ENCODE measurements around the gene CLNK. TPM values are rescaled to one million over a fixed set of nuclear protein-coding genes. Genes with fewer than 3 reads are reported as not detected.

Gene CLNK
- total and polyA plus RNA-seq, 2 experiments from 2014 or later: not detected

- no peak overlapping the region for H3K4me2 ChIP-seq (ENCODE audit: unreplicated experiment)
- no peak overlapping the region for H3K27ac ChIP-seq
- H3K9me2 ChIP-seq (ENCODE audit: insufficient read depth): no peaks in the 10 kb centered on the region
- no peaks in the 10 kb centered on the region for H4K20me1 ChIP-seq (ENCODE audit: insufficient read depth)
- H2AFZ ChIP-seq: no peak overlapping the region
- H3F3A ChIP-seq (ENCODE audit: insufficient read depth): no peaks in the 10 kb centered on the region
- H3K4me1 ChIP-seq (ENCODE audit: insufficient read depth): no peaks in the 10 kb centered on the region
- TF ChIP-seq EZH2 (IDR thresholded peaks at IDR 0.05; ENCODE audit: insufficient read depth, poor library complexity, severe bottlenecking) (no peak), EZH2phosphoT487 (IDR thresholded peaks at IDR 0.05; ENCODE audit: insufficient read depth, low read depth) (no peak)
- in situ Hi-C loops (cut with MboI): no loop called here
- no peak for DNase-seq
- H3K4me3 ChIP-seq: no peak overlapping the region
- WGBS, 2 experiments (ENCODE audit: low coverage in 1 of 2, low lambda C conversion rate in 2 of 2, missing lambda C conversion rate in 2 of 2): 11 to 16% methylated on average over 5 of the region's 5 CpGs
- no peaks in the 10 kb centered on the region for H3K9me3 ChIP-seq (ENCODE audit: low read depth)
- no peaks in the 10 kb centered on the region for H3K79me2 ChIP-seq (ENCODE audit: insufficient read depth)
- no peaks in the 10 kb centered on the region for H3K36me3 ChIP-seq (ENCODE audit: low read depth)
- H3K27me3 ChIP-seq (replicated peaks; ENCODE audit: insufficient read depth): no peaks in the 10 kb centered on the region; the same call in 1 of the 2 replicates
- H3K9ac ChIP-seq: no peak overlapping the region
Measured at GRCh38 chr4:10524196-10524833, 160.3 kb downstream of the CLNK start.

- WGBS, 2 experiments (ENCODE audit: low coverage in 1 of 2, low lambda C conversion rate in 2 of 2, missing lambda C conversion rate in 2 of 2): 52 to 65% methylated on average over 3 of the region's 3 CpGs
- no peak overlapping the region for H3K4me2 ChIP-seq (ENCODE audit: unreplicated experiment)
Measured at GRCh38 chr4:10521424-10521823, 163.1 kb downstream of the CLNK start.

GRCh38 chr4:10509733-10510132 lies 174.8 kb downstream of the CLNK start:
- Histone ChIP-seq H3K79me2 (ENCODE audit: insufficient read depth) (no peaks in the 10 kb centered on the region), H3K9me3 (ENCODE audit: low read depth) (no peaks in the 10 kb centered on the region), H2AFZ (no peak overlapping the region), H3K4me2 (ENCODE audit: unreplicated experiment) (no peak overlapping the region), H3K4me1 (ENCODE audit: insufficient read depth) (no peaks in the 10 kb centered on the region), H3F3A (ENCODE audit: insufficient read depth) (no peaks in the 10 kb centered on the region), H3K27me3 (replicated peaks; ENCODE audit: insufficient read depth) (no peaks in the 10 kb centered on the region), H3K36me3 (ENCODE audit: low read depth) (no peaks in the 10 kb centered on the region), H3K9me2 (ENCODE audit: insufficient read depth) (no peaks in the 10 kb centered on the region), H4K20me1 (ENCODE audit: insufficient read depth) (no peaks in the 10 kb centered on the region), H3K27ac (no peak overlapping the region), H3K9ac (no peak overlapping the region), H3K4me3 (no peak overlapping the region)
- 63 to 66% methylated on average over 3 of the region's 3 CpGs for WGBS, 2 experiments (ENCODE audit: low coverage in 1 of 2, low lambda C conversion rate in 2 of 2, missing lambda C conversion rate in 2 of 2)
- no peak for TF ChIP-seq EZH2phosphoT487 (IDR thresholded peaks at IDR 0.05; ENCODE audit: insufficient read depth, low read depth)
- no peak for TF ChIP-seq EZH2 (IDR thresholded peaks at IDR 0.05; ENCODE audit: insufficient read depth, poor library complexity, severe bottlenecking)
- no peak for DNase-seq
- in situ Hi-C loops (cut with MboI): no loop called here

More at GRCh38 chr4:10521424-10521823, 163.1 kb downstream of the CLNK start:
- no peak for DNase-seq
- H3K9me2 ChIP-seq (ENCODE audit: insufficient read depth): no peaks in the 10 kb centered on the region
- H3K9ac ChIP-seq: no peak overlapping the region
- no peaks in the 10 kb centered on the region for H3K9me3 ChIP-seq (ENCODE audit: low read depth)
- H4K20me1 ChIP-seq (ENCODE audit: insufficient read depth): no peaks in the 10 kb centered on the region
- H3F3A ChIP-seq (ENCODE audit: insufficient read depth): no peaks in the 10 kb centered on the region
- no peaks in the 10 kb centered on the region for H3K27me3 ChIP-seq (replicated peaks; ENCODE audit: insufficient read depth)
- H3K4me1 ChIP-seq (ENCODE audit: insufficient read depth): no peaks in the 10 kb centered on the region
- TF ChIP-seq EZH2phosphoT487 (IDR thresholded peaks at IDR 0.05; ENCODE audit: insufficient read depth, low read depth) (no peak), EZH2 (IDR thresholded peaks at IDR 0.05; ENCODE audit: insufficient read depth, poor library complexity, severe bottlenecking) (no peak)
- no peak overlapping the region for H3K27ac ChIP-seq
- H3K36me3 ChIP-seq (ENCODE audit: low read depth): no peaks in the 10 kb centered on the region
- in situ Hi-C loops (cut with MboI): no loop called here
- no peak overlapping the region for H2AFZ ChIP-seq
- no peak overlapping the region for H3K4me3 ChIP-seq
- no peaks in the 10 kb centered on the region for H3K79me2 ChIP-seq (ENCODE audit: insufficient read depth)

DNA sequence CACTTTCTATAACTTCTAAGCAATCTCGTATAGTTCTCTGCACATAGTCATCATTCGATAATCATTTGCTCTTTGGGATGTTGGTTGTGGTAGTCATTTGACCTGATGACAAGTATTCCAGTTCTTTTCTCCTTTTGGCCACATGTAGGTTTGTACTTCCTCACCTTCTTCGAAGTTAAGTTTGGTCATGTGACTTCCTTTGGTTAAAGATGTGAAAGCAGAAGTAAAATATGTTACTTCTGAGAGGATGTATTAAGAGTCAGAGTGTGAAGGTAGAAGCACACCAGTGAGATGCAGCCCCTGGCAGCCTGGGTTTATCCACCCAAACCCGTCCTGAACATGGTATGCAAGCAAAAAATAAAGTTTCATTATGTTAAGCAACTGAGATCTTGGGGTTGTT lies 178.5 kb downstream of the CLNK start:
- H3K27me3 ChIP-seq (replicated peaks; ENCODE audit: insufficient read depth): no peaks in the 10 kb centered on the region
- no peaks in the 10 kb centered on the region for H3K79me2 ChIP-seq (ENCODE audit: insufficient read depth)
- H4K20me1 ChIP-seq (ENCODE audit: insufficient read depth): no peaks in the 10 kb centered on the region
- no peak for DNase-seq
- H3K4me1 ChIP-seq (ENCODE audit: insufficient read depth): no peaks in the 10 kb centered on the region
- H3K9ac ChIP-seq: no peak overlapping the region
- H3K27ac ChIP-seq: no peak overlapping the region
- WGBS, 2 experiments (ENCODE audit: low coverage in 1 of 2, low lambda C conversion rate in 2 of 2, missing lambda C conversion rate in 2 of 2): 53 to 60% methylated on average over 4 of the region's 4 CpGs
- no peak for TF ChIP-seq EZH2 (IDR thresholded peaks at IDR 0.05; ENCODE audit: insufficient read depth, poor library complexity, severe bottlenecking)
- no peak for TF ChIP-seq EZH2phosphoT487 (IDR thresholded peaks at IDR 0.05; ENCODE audit: insufficient read depth, low read depth)
- no peak overlapping the region for H3K4me2 ChIP-seq (ENCODE audit: unreplicated experiment)
- no peak overlapping the region for H3K4me3 ChIP-seq
- no peaks in the 10 kb centered on the region for H3K9me2 ChIP-seq (ENCODE audit: insufficient read depth)
- in situ Hi-C loops (cut with MboI): no loop called here
- no peaks in the 10 kb centered on the region for H3F3A ChIP-seq (ENCODE audit: insufficient read depth)
- H3K36me3 ChIP-seq (ENCODE audit: low read depth): no peaks in the 10 kb centered on the region
- H2AFZ ChIP-seq: no peak overlapping the region
- H3K9me3 ChIP-seq (ENCODE audit: low read depth): no peaks in the 10 kb centered on the region

All from GM23248 (cell line).